HEK293T (cell line): ENCODE results near the gene CACNA1C.

Source experiments
- CTCF ChIA-PET: fragments of 350-600 bp; formaldehyde crosslinking; extraction: SDS; loops from one replicate; lab custom pipeline; 2021; ENCODE audit warnings: antibody characterized with exemption, inconsistent platforms; lab: Yijun Ruan, JAX
- POLR2A ChIA-PET: fragments of 350-600 bp; formaldehyde crosslinking; extraction: SDS; loops from one replicate; lab custom pipeline; 2020; ENCODE audit warnings: antibody characterized with exemption, inconsistent platforms; lab: Yijun Ruan, JAX
- DNase-seq: peaks from one replicate; pipeline ENCODE4 v3.0.0; 2012; ENCODE audit warnings: mixed read lengths; ENCODE audit errors: extremely low spot score
- ARNT ChIP-seq: fragments of 450-650 bp; IDR thresholded peaks from 2 replicates; pipeline ENCODE4 v1.6.1; 2017; ENCODE audit warnings: mild to moderate bottlenecking
- CTBP1 ChIP-seq: fragments of 450-650 bp; IDR thresholded peaks from 2 replicates; pipeline ENCODE4 v1.6.1; 2016; ENCODE audit warnings: borderline replicate concordance
- ELF4 ChIP-seq: fragments of 450-650 bp; IDR thresholded peaks from 2 replicates; pipeline ENCODE4 v1.6.1; 2017; ENCODE audit warnings: antibody characterized with exemption
- FOXA1 ChIP-seq: fragments of 450-650 bp; IDR thresholded peaks from 2 replicates; pipeline ENCODE4 v1.6.1; 2016; ENCODE audit warnings: mild to moderate bottlenecking
- FOXK2 ChIP-seq: fragments of 450-650 bp; IDR thresholded peaks from 2 replicates; pipeline ENCODE4 v1.6.1; 2016; ENCODE audit warnings: mild to moderate bottlenecking
- FOXM1 ChIP-seq: fragments of 450-650 bp; IDR thresholded peaks from 2 replicates; pipeline ENCODE4 v1.6.1; 2017; ENCODE audit warnings: mild to moderate bottlenecking, borderline replicate concordance
- HDGF ChIP-seq: fragments of 450-650 bp; IDR thresholded peaks from 2 replicates; pipeline ENCODE4 v1.6.1; 2017; ENCODE audit warnings: antibody characterized with exemption, borderline replicate concordance
- L3MBTL2 ChIP-seq: fragments of 450-650 bp; conservative IDR thresholded peaks from 2 replicates; pipeline ENCODE4 v1.6.1; 2016; ENCODE audit warnings: mild to moderate bottlenecking
- LEF1 ChIP-seq: fragments of 450-650 bp; IDR thresholded peaks from 2 replicates; pipeline ENCODE4 v1.6.1; 2017; ENCODE audit warnings: mild to moderate bottlenecking, borderline replicate concordance
- NFRKB ChIP-seq: fragments of 450-650 bp; IDR thresholded peaks from 2 replicates; pipeline ENCODE4 v1.6.1; 2016; ENCODE audit warnings: mild to moderate bottlenecking, moderate library complexity
- PKNOX1 ChIP-seq: fragments of 450-650 bp; IDR thresholded peaks from 2 replicates; pipeline ENCODE4 v1.6.1; 2016
- SP1 ChIP-seq: fragments of 450-650 bp; IDR thresholded peaks from 2 replicates; pipeline ENCODE4 v1.6.1; 2017
- SUZ12 ChIP-seq: fragments of 450-650 bp; IDR thresholded peaks from 2 replicates; pipeline ENCODE4 v1.6.1; 2016; ENCODE audit warnings: mild to moderate bottlenecking
- TARDBP ChIP-seq: fragments of 450-650 bp; IDR thresholded peaks from 2 replicates; pipeline ENCODE4 v1.6.1; 2016
- ZNF384 ChIP-seq: fragments of 450-650 bp; IDR thresholded peaks from 2 replicates; pipeline ENCODE4 v1.6.1; 2016

Gene CACNA1C

GRCh38 chr12:2017546-2018337, 35.0 kb upstream of the CACNA1C start:
- TF ChIP-seq ZNF384: peak; percentile 64; the same call in 1 of the 2 replicates
- TF ChIP-seq LEF1: no peak
- peak; percentile 69 for TF ChIP-seq PKNOX1
- no peak for DNase-seq
- POLR2A ChIA-PET: interaction anchor here (1.0 to 1.6 kb wide), 1 partner anchor 13 kb away, joined by 5 to 7 read pairs; the partner anchor contains the start of gene DCP1B
- CTCF ChIA-PET: interaction anchor here (0.9 kb wide), 2 partner anchors 18 to 100 kb away, joined by 3 read pairs; no protein-coding TSS in a partner anchor

- TF ChIP-seq FOXM1 (no peak), ZNF384 (no peak), SP1 (no peak), TARDBP (no peak), L3MBTL2 (no peak), FOXA1 (no peak), SUZ12 (no peak), CTBP1 (no peak), LEF1 (no peak), ELF4 (no peak), ARNT (no peak), FOXK2 (no peak)
- ChIA-PET CTCF (interaction anchor here (0.9 kb wide), 2 partner anchors 18 to 101 kb away, joined by 3 read pairs; no protein-coding TSS in a partner anchor), POLR2A (interaction anchor here (1.0 kb wide), 1 partner anchor 14 kb away, joined by 5 read pairs; the partner anchor contains the start of gene DCP1B)
- no peak for DNase-seq
Measured at GRCh38 chr12:2018391-2018790, 34.4 kb upstream of the CACNA1C start.

- ChIA-PET POLR2A (interaction anchor here (1.0 to 1.8 kb wide), 2 partner anchors 15 kb away, joined by 5 to 7 read pairs; partner anchors contain the start of gene DCP1B), CTCF (interaction anchor here (0.6 to 0.9 kb wide), 3 partner anchors 15 to 291 kb away, joined by 3 to 7 read pairs (median 3); no protein-coding TSS in a partner anchor)
- no peak for DNase-seq
- no peak for TF ChIP-seq L3MBTL2
- no peak for TF ChIP-seq ELF4
- no peak for TF ChIP-seq SP1
- no peak for TF ChIP-seq HDGF
- no peak for TF ChIP-seq FOXM1
- TF ChIP-seq ZNF384: no peak
- no peak for TF ChIP-seq CTBP1
Measured at GRCh38 chr12:2019126-2019525, 33.7 kb upstream of the CACNA1C start.

GRCh38 chr12:2020511-2020910, 32.3 kb upstream of the CACNA1C start:
- CTCF ChIA-PET: no interaction called here
- TF ChIP-seq TARDBP (no peak), L3MBTL2 (no peak), NFRKB (no peak), FOXA1 (no peak), PKNOX1 (no peak), ZNF384 (no peak), HDGF (no peak), ARNT (no peak), SP1 (no peak)
- POLR2A ChIA-PET: interaction anchor here (1.8 kb wide), 1 partner anchor 16 kb away, joined by 7 read pairs; the partner anchor contains the start of gene DCP1B

GRCh38 chr12:2023365-2023764, 29.4 kb upstream of the CACNA1C start:
- DNase-seq: no peak
- TF ChIP-seq CTBP1 (no peak), ELF4 (no peak), ZNF384 (no peak), FOXK2 (no peak), SUZ12 (no peak), FOXM1 (no peak), L3MBTL2 (no peak), NFRKB (no peak), ARNT (no peak), SP1 (no peak), PKNOX1 (no peak)
- CTCF ChIA-PET: interaction anchor here (1.1 kb wide), 1 partner anchor 175 kb away, joined by 5 read pairs; no protein-coding TSS in a partner anchor
- POLR2A ChIA-PET: interaction anchor here (0.7 kb wide), 1 partner anchor 19 kb away, joined by 3 read pairs; the partner anchor contains the start of gene DCP1B

More at GRCh38 chr12:2020511-2020910, 32.3 kb upstream of the CACNA1C start:
- no peak for DNase-seq

- ChIA-PET POLR2A (no interaction called here), CTCF (interaction anchor here (0.5 to 1.0 kb wide), 2 partner anchors 9 to 16 kb away, joined by 3 read pairs; no protein-coding TSS in a partner anchor)
- TF ChIP-seq LEF1: no peak
- no peak for TF ChIP-seq FOXA1
- TF ChIP-seq HDGF: no peak
- TF ChIP-seq FOXK2: no peak
- TF ChIP-seq ELF4: no peak
- TF ChIP-seq SP1: no peak
- no peak for TF ChIP-seq ZNF384
- TF ChIP-seq NFRKB: no peak
- TF ChIP-seq CTBP1: no peak
- no peak for TF ChIP-seq SUZ12
- no peak for TF ChIP-seq TARDBP
- TF ChIP-seq ARNT: no peak
- TF ChIP-seq FOXM1: no peak
- TF ChIP-seq PKNOX1: no peak
- DNase-seq: no peak
Measured at GRCh38 chr12:2027351-2027750, 25.4 kb upstream of the CACNA1C start.
